K562 (cell line): Measurements from ENCODE around the gene KAZN. TPM values are rescaled to one million over a fixed set of nuclear protein-coding genes. Genes with fewer than 3 reads are reported as not detected.

Experiments used
- ATF7 ChIP-seq: fragments of 450-650 bp; IDR thresholded peaks from 2 replicates; pipeline ENCODE4 v1.7.1; 2014; ENCODE audit warnings: mild to moderate bottlenecking, moderate library complexity
- BRD9 ChIP-seq: fragments of 450-650 bp; IDR thresholded peaks from 2 replicates; pipeline ENCODE4 v1.6.1; 2018; ENCODE audit warnings: low read depth; ENCODE audit not compliant: partially characterized antibody
- CHCHD3 ChIP-seq: fragments of 250-450 bp; sonication (Bioruptor Pico); IDR thresholded peaks from 2 replicates; pipeline ENCODE4 v2.1.2; 2022; ENCODE audit warnings: mild to moderate bottlenecking
- CSDE1 ChIP-seq, 2 experiments: fragments of 450-650 bp; IDR thresholded peaks; 2 replicates each; pipeline ENCODE4 v1.6.1; 2016; ENCODE audit warnings: mild to moderate bottlenecking in 1 of 2
- ELK3 ChIP-seq: fragments of 450-650 bp; formaldehyde crosslinking; IDR thresholded peaks from 2 replicates; pipeline ENCODE4 v1.4.0; 2020; ENCODE audit warnings: mild to moderate bottlenecking
- HDAC2 ChIP-seq: fragments of 450-650 bp; IDR thresholded peaks from 2 replicates; pipeline ENCODE4 v1.6.1; 2016; ENCODE audit warnings: mild to moderate bottlenecking
- KDM1A ChIP-seq, 2 experiments: fragments of 450-650 bp; IDR thresholded peaks; 2 replicates each; pipeline ENCODE4 v1.6.1; 2016; ENCODE audit warnings: mild to moderate bottlenecking in 2 of 2
- NCOA2 ChIP-seq, 2 experiments: fragments of 450-650 bp; IDR thresholded peaks; 2 replicates each; pipeline ENCODE4 v1.6.1; 2018; ENCODE audit warnings: mild to moderate bottlenecking in 2 of 2, moderate library complexity in 1 of 2; ENCODE audit not compliant: partially characterized antibody in 2 of 2
- NFYB ChIP-seq: IDR thresholded peaks from 2 replicates; pipeline ENCODE4 v1.6.1; 2011; ENCODE audit warnings: mild to moderate bottlenecking, moderate library complexity; ENCODE audit not compliant: insufficient read length; ENCODE audit errors: extremely low read depth
- PTBP1 ChIP-seq: fragments of 200-400 bp; formaldehyde crosslinking; IDR thresholded peaks from 2 replicates; pipeline ENCODE4 v1.6.1; 2017; ENCODE audit warnings: low read depth, low read length
- PTRF ChIP-seq: fragments of 450-650 bp; IDR thresholded peaks from 2 replicates; pipeline ENCODE4 v1.6.1; 2016; ENCODE audit warnings: mild to moderate bottlenecking, missing genetic modification characterization, missing compliant biosample characterization
- RAD21 ChIP-seq, 2 experiments: fragments of 250-450 bp in 1 of 2; fragments of 450-650 bp in 1 of 2; sonication (Bioruptor Pico) in 1 of 2; formaldehyde crosslinking in 1 of 2; IDR thresholded peaks in 1 of 2; conservative IDR thresholded peaks in 1 of 2; 2 replicates each; pipeline versions ENCODE4 v1.4.0 to v1.8.0; 2020 to 2022; ENCODE audit warnings: mild to moderate bottlenecking in 2 of 2, moderate library complexity in 1 of 2
- RBM25 ChIP-seq: fragments of 200-400 bp; formaldehyde crosslinking; IDR thresholded peaks from 2 replicates; pipeline ENCODE4 v1.6.1; 2018; ENCODE audit warnings: low read length, low read depth, moderate library complexity; ENCODE audit not compliant: severe bottlenecking
- SMARCA5 ChIP-seq: fragments of 450-650 bp; IDR thresholded peaks from 2 replicates; pipeline ENCODE4 v1.6.1; 2016
- SRSF3 ChIP-seq: fragments of 200-400 bp; formaldehyde crosslinking; IDR thresholded peaks from 2 replicates; pipeline ENCODE4 v1.6.1; 2016; ENCODE audit warnings: mild to moderate bottlenecking, low read length, moderate library complexity; ENCODE audit not compliant: insufficient read depth
- YY1 ChIP-seq, 3 experiments: IDR thresholded peaks; 2 replicates each; pipeline ENCODE4 v1.6.1; 2011; ENCODE audit warnings: low read length in 2 of 3, mild to moderate bottlenecking in 2 of 3, moderate library complexity in 2 of 3, borderline replicate concordance in 1 of 3, control low read depth in 1 of 3, low read depth in 1 of 3; ENCODE audit not compliant: insufficient read depth in 3 of 3, insufficient replicate concordance in 2 of 3, control insufficient read depth in 1 of 3, insufficient read length in 1 of 3; ENCODE audit errors: extremely low read depth in 1 of 3
- ZBTB33 ChIP-seq: sonication (generic); formaldehyde crosslinking; IDR thresholded peaks from 2 replicates; pipeline ENCODE4 v1.8.1; 2023; ENCODE audit warnings: mild to moderate bottlenecking, missing genetic modification reagents
- ZBTB9 ChIP-seq: fragments of 450-650 bp; formaldehyde crosslinking; IDR thresholded peaks from 2 replicates; pipeline ENCODE4 v1.4.0; 2020; ENCODE audit warnings: mild to moderate bottlenecking, moderate library complexity
- ZHX1 ChIP-seq: fragments of 150-350 bp; conservative IDR thresholded peaks from 2 replicates; pipeline ENCODE4 v1.6.1; 2014; ENCODE audit warnings: low read length
- ZNF174 ChIP-seq: fragments of 250-450 bp; sonication (Bioruptor Pico); IDR thresholded peaks from 2 replicates; pipeline ENCODE4 v1.4.0; 2020; ENCODE audit warnings: mild to moderate bottlenecking
- ZNF551 ChIP-seq: fragments of 250-450 bp; sonication (Bioruptor Pico); IDR thresholded peaks from 2 replicates; pipeline ENCODE4 v1.5.0; 2021; ENCODE audit warnings: mild to moderate bottlenecking, moderate library complexity
- polyA plus RNA-seq, 8 experiments: library from polyadenylated mRNA; depleted of rRNA in 4 of 8; stranded (reverse) in 5 of 8; unstranded in 3 of 8; fragments of >200 nt; fragmentation: Nextera tagmentation in 2 of 8; fragmentation: Illumina TruSeq in 1 of 8; extraction: Ambion mirVana in 2 of 8; extraction: Trizol in 1 of 8; gene quantifications; 2 replicates each; pipeline versions ENCODE4 v1.2.1 to v1.2.3, GENCODE V29; 2011 to 2014; ENCODE audit warnings: inconsistent platforms in 1 of 8, missing spikeins in 1 of 8
- total RNA-seq, 7 experiments: library from RNA; depleted of rRNA in 6 of 7; stranded (reverse); fragments of >200 nt in 6 of 7; fragmentation: Illumina TruSeq in 2 of 7; extraction: Trizol in 2 of 7; gene quantifications; 2 replicates each; pipeline versions ENCODE4 v1.2.1 to v1.2.3, GENCODE V29; 2011 to 2021; ENCODE audit warnings: low replicate concordance in 1 of 7

Gene KAZN
- total and polyA plus RNA-seq, 9 of the 15 experiments (the other 6 are each of a cell fraction or from before 2014, with no cell fraction given), result 2.1 to 21.6 (median 5.4) TPM

GRCh38 chr1:14915356-14916054 lies 317.0 kb downstream of the KAZN start (continued):
- TF ChIP-seq ZHX1, result peak; percentile 19; the same call in 1 of the 2 replicates
- no peak for TF ChIP-seq ZNF174 (CRISPR knock-in tag)
- peak; percentile 94 for TF ChIP-seq RBM25
- no peak for TF ChIP-seq NCOA2 (IDR thresholded peaks at IDR 0.05; ENCODE audit: partially characterized antibody in 2 of 2)
- TF ChIP-seq ZNF551 (CRISPR knock-in tag), result no peak
- no peak for TF ChIP-seq CSDE1 (IDR thresholded peaks at IDR 0.05)
- 0 out of 2 replicates have a peak, but pooled peaks have one; percentile 51 for TF ChIP-seq PTBP1
- 0 out of 2 replicates have a peak, but pooled peaks have one; percentile 16 for TF ChIP-seq ZBTB9 (CRISPR knock-in tag)
- no peak for TF ChIP-seq PTRF
- peak; percentile 83; the same call in 1 of the 2 replicates for TF ChIP-seq HDAC2
- no peak for TF ChIP-seq NFYB
- no peak for TF ChIP-seq CHCHD3 (CRISPR knock-in tag)
- TF ChIP-seq ATF7, result no peak
- no peak for TF ChIP-seq YY1 (IDR thresholded peaks at IDR 0.05; ENCODE audit: borderline replicate concordance in 1 of 3, control insufficient read depth in 1 of 3, extremely low read depth in 1 of 3, insufficient read depth in 3 of 3, insufficient read length in 1 of 3, insufficient replicate concordance in 2 of 3, low read depth in 1 of 3, low read length in 2 of 3)
- TF ChIP-seq SRSF3, result no peak
- TF ChIP-seq BRD9, result peak; percentile 34
- TF ChIP-seq KDM1A (IDR thresholded peaks at IDR 0.05), result peak; percentile 72 to 78
- peak; percentile 54 to 65 for TF ChIP-seq RAD21 (CRISPR knock-in tag; conservative IDR thresholded peaks at IDR 0.05 in 1 of 2, IDR thresholded peaks at IDR 0.05 in 1 of 2)
- TF ChIP-seq ZBTB33, result peak; percentile 79
- no peak for TF ChIP-seq ELK3 (CRISPR knock-in tag)
- TF ChIP-seq SMARCA5, result peak; percentile 91
